GM23338 (cell line): Measurements from ENCODE around the gene RAD51B. TPM values are rescaled to one million over a fixed set of nuclear protein-coding genes. Genes with fewer than 3 reads are reported as not detected.

Experiments
- ATAC-seq: fragments of 200-7000 bp; cut with Tn5 transposase; 3 replicates; pipeline ENCODE4 v1.9.1; 2020
- DNase-seq: peaks from one replicate; pipeline ENCODE4 v3.0.0-alpha.2; 2015; ENCODE audit warnings: low spot score
- H2AFZ ChIP-seq: fragments of 200-600 bp; sonication (generic); 2 replicates; pipeline ENCODE4 v1.8.0; 2016; ENCODE audit warnings: antibody characterized with exemption, mild to moderate bottlenecking, moderate library complexity
- H3F3A ChIP-seq: fragments of 200-600 bp; sonication (generic); replicated peaks from 2 replicates; pipeline ENCODE4 v1.8.0; 2017; ENCODE audit warnings: antibody characterized with exemption, mixed run types, low read depth
- H3K27ac ChIP-seq: fragments of 200-600 bp; sonication (generic); 2 replicates; pipeline ENCODE4 v1.6.1; 2016; ENCODE audit warnings: low read depth
- H3K27me3 ChIP-seq: fragments of 200-600 bp; sonication (generic); 2 replicates; pipeline ENCODE4 v1.8.0; 2016; ENCODE audit warnings: mild to moderate bottlenecking, mixed run types, moderate library complexity; ENCODE audit not compliant: insufficient read depth
- H3K36me3 ChIP-seq: fragments of 200-600 bp; sonication (generic); 2 replicates; pipeline ENCODE4 v1.8.0; 2016; ENCODE audit warnings: mild to moderate bottlenecking; ENCODE audit not compliant: insufficient read depth
- H3K4me1 ChIP-seq: fragments of 200-600 bp; sonication (generic); 2 replicates; pipeline ENCODE4 v1.8.0; 2016; ENCODE audit warnings: mild to moderate bottlenecking, moderate library complexity; ENCODE audit not compliant: insufficient read depth
- H3K4me2 ChIP-seq: fragments of 200-600 bp; sonication (generic); 2 replicates; pipeline ENCODE4 v1.7.1; 2017; ENCODE audit warnings: mixed run types
- H3K4me3 ChIP-seq: fragments of 200-600 bp; sonication (generic); 2 replicates; pipeline ENCODE4 v1.6.1; 2016; ENCODE audit warnings: mixed run types
- H3K79me2 ChIP-seq: fragments of 200-600 bp; sonication (generic); replicated peaks from 2 replicates; pipeline ENCODE4 v1.8.0; 2017; ENCODE audit warnings: mild to moderate bottlenecking; ENCODE audit not compliant: insufficient read depth
- H3K9me2 ChIP-seq: fragments of 200-600 bp; sonication (generic); 2 replicates; pipeline ENCODE4 v1.8.0; 2017; ENCODE audit not compliant: insufficient read depth
- H4K20me1 ChIP-seq: fragments of 200-600 bp; sonication (generic); replicated peaks from 2 replicates; pipeline ENCODE4 v1.8.0; 2017; ENCODE audit warnings: mild to moderate bottlenecking; ENCODE audit not compliant: insufficient read depth
- H3K27ac Mint-ChIP-seq: 2 replicates; pipeline ENCODE4 v1.8.0; 2020; ENCODE audit warnings: inconsistent platforms, mild to moderate bottlenecking, moderate library complexity, mixed read lengths
- H3K27me3 Mint-ChIP-seq: 3 replicates; pipeline ENCODE4 v1.8.0; 2022; ENCODE audit warnings: low read depth, mild to moderate bottlenecking, moderate library complexity, mixed read lengths, inconsistent platforms; ENCODE audit not compliant: insufficient read depth, poor library complexity
- H3K36me3 Mint-ChIP-seq: 3 replicates; pipeline ENCODE4 v1.8.0; 2021; ENCODE audit warnings: low read depth, mild to moderate bottlenecking, inconsistent platforms, moderate library complexity, mixed read lengths
- H3K4me1 Mint-ChIP-seq: 3 replicates; pipeline ENCODE4 v1.8.0; 2020; ENCODE audit warnings: mild to moderate bottlenecking, inconsistent platforms, mixed read lengths
- H3K4me3 Mint-ChIP-seq: 3 replicates; pipeline ENCODE4 v1.8.0; 2021; ENCODE audit warnings: moderate library complexity, mild to moderate bottlenecking, inconsistent platforms, mixed read lengths
- H3K9me3 Mint-ChIP-seq: 3 replicates; pipeline ENCODE4 v1.8.0; 2020; ENCODE audit warnings: moderate library complexity, mild to moderate bottlenecking, inconsistent platforms, mixed read lengths
- CREB1 ChIP-seq: fragments of 250-450 bp; sonication (Bioruptor Pico); IDR thresholded peaks from 2 replicates; pipeline ENCODE4 v1.5.0; 2020; ENCODE audit warnings: low read depth, mild to moderate bottlenecking, moderate library complexity
- CTCF ChIP-seq, 2 experiments: fragments of 200-600 bp in 1 of 2; sonication (generic) in 1 of 2; conservative IDR thresholded peaks; 2 replicates each; pipeline versions ENCODE4 v1.5.1 to v1.6.1; 2016 to 2017; ENCODE audit warnings: antibody characterized with exemption in 2 of 2, low read depth in 2 of 2, mild to moderate bottlenecking in 2 of 2, moderate library complexity in 1 of 2
- ETS1 ChIP-seq: IDR thresholded peaks from 2 replicates; pipeline ENCODE4 v1.6.1; 2016; ENCODE audit warnings: antibody characterized with exemption
- EZH2 ChIP-seq: fragments of 200-600 bp; sonication (generic); IDR thresholded peaks from one replicate; pipeline ENCODE4 v1.8.0; 2017; ENCODE audit warnings: antibody characterized with exemption, mild to moderate bottlenecking, low read depth; ENCODE audit not compliant: unreplicated experiment
- EZH2phosphoT487 ChIP-seq: fragments of 200-600 bp; sonication (generic); IDR thresholded peaks from one replicate; pipeline ENCODE4 v1.8.1; 2018; ENCODE audit warnings: antibody characterized with exemption; ENCODE audit not compliant: unreplicated experiment
- JUNB ChIP-seq: IDR thresholded peaks from one replicate; pipeline ENCODE4 v1.6.1; 2016; ENCODE audit warnings: antibody characterized with exemption; ENCODE audit not compliant: unreplicated experiment
- REST ChIP-seq: IDR thresholded peaks from one replicate; pipeline ENCODE4 v1.6.1; 2018; ENCODE audit warnings: antibody characterized with exemption; ENCODE audit not compliant: unreplicated experiment
- STAT1 ChIP-seq: IDR thresholded peaks from one replicate; pipeline ENCODE4 v1.6.1; 2016; ENCODE audit warnings: antibody characterized with exemption; ENCODE audit not compliant: unreplicated experiment
- polyA plus RNA-seq: library from polyadenylated mRNA; unstranded; fragments of >200 nt; fragmentation: Nextera tagmentation; extraction: Ambion mirVana; gene quantifications from 2 replicates; pipeline ENCODE4 v1.2.1, GENCODE V29; 2016
- total RNA-seq: library from RNA; depleted of rRNA; stranded (reverse); fragments of >200 nt; shearing (Covaris generic); gene quantifications from 2 replicates; pipeline ENCODE4 v1.2.3, GENCODE V29; 2014

RAD51B gene
- total and polyA plus RNA-seq, 2 experiments from 2014 or later = 15.7 to 29.1 TPM

- TF ChIP-seq ETS1 = no peak
- no peak for TF ChIP-seq STAT1
- TF ChIP-seq EZH2phosphoT487 = no peak
- no peak for TF ChIP-seq CREB1
- no peak for TF ChIP-seq REST
Observed at GRCh38 chr14:68631394-68632053, 811.9 kb downstream of the RAD51B start (continued).

- ATAC-seq = no peak
- H3K9me3 Mint-ChIP-seq = no peaks in the 10 kb centered on the region
- no peak overlapping the region for H2AFZ ChIP-seq
- no peak overlapping the region for H3K4me3 ChIP-seq
- H3K27me3 Mint-ChIP-seq = peaks cover 18% of the 10 kb centered on the region
- no peak overlapping the region for H3K27ac Mint-ChIP-seq
- no peaks in the 10 kb centered on the region for H3F3A ChIP-seq
- no peak overlapping the region for H3K4me3 Mint-ChIP-seq
- H3K27ac ChIP-seq = no peak overlapping the region
- TF ChIP-seq JUNB (no peak), STAT1 (no peak), CREB1 (no peak), REST (no peak), EZH2 (no peak), CTCF (conservative IDR thresholded peaks at IDR 0.05; ENCODE audit: low read depth in 2 of 2) (no peak)
- H3K79me2 ChIP-seq = no peaks in the 10 kb centered on the region
- no peaks in the 10 kb centered on the region for H3K27me3 ChIP-seq
- no peaks in the 10 kb centered on the region for H4K20me1 ChIP-seq
- H3K36me3 Mint-ChIP-seq = no peaks in the 10 kb centered on the region; the same call in 2 of the 3 replicates
- H3K4me1 ChIP-seq = peaks cover 13% of the 10 kb centered on the region
- peaks cover 32% of the 10 kb centered on the region for H3K4me1 Mint-ChIP-seq
- DNase-seq = no peak
- no peak overlapping the region for H3K4me2 ChIP-seq
- no peaks in the 10 kb centered on the region for H3K9me2 ChIP-seq
- no peaks in the 10 kb centered on the region for H3K36me3 ChIP-seq
Observed at GRCh38 chr14:68632054-68632895, 812.7 kb downstream of the RAD51B start.
